Measurements from ENCODE around the gene ACBD6.

- no peak for TF ChIP-seq CTCF (IDR thresholded peaks at IDR 0.05; ENCODE audit: insufficient read depth, low read length)
- no peak for TF ChIP-seq POLR2AphosphoS5 (IDR thresholded peaks at IDR 0.05; ENCODE audit: low read depth)
- TF ChIP-seq REST (IDR thresholded peaks at IDR 0.05; ENCODE audit: insufficient replicate concordance, low read depth) = no peak
- no peak for TF ChIP-seq SPI1 (IDR thresholded peaks at IDR 0.05; ENCODE audit: borderline replicate concordance, low read depth)
- no peak for TF ChIP-seq GABPA (IDR thresholded peaks at IDR 0.05; ENCODE audit: low read depth)
Observed at GRCh38 chr1:180295999-180296398, 206.4 kb downstream of the ACBD6 start.
